ENCODE results near the gene FAM81B. TPM values are rescaled to one million over a fixed set of nuclear protein-coding genes. Genes with fewer than 3 reads are reported as not detected.

Gene FAM81B
- total RNA-seq, 2 donors from 2014 or later: not detected

GRCh38 chr5:95439801-95440493 lies 48.8 kb downstream of the FAM81B start:
- DNase-seq (ENCODE audit: low spot score in 2 of 2): no peak
- no peak overlapping the region for H3K27ac Mint-ChIP-seq
- H3K9me3 Mint-ChIP-seq: no peaks in the 10 kb centered on the region
- ATAC-seq: no peak
- H3K36me3 Mint-ChIP-seq: no peaks in the 10 kb centered on the region

GRCh38 chr5:95440825-95441224 lies 49.7 kb downstream of the FAM81B start:
- Mint-ChIP-seq H3K9me3 (no peaks in the 10 kb centered on the region), H3K27ac (no peak overlapping the region), H3K36me3 (no peaks in the 10 kb centered on the region)
- DNase-seq (ENCODE audit: low spot score in 2 of 2) (no peak), ATAC-seq (no peak)

GRCh38 chr5:95441636-95442035 lies 50.5 kb downstream of the FAM81B start:
- H3K27ac Mint-ChIP-seq: no peak overlapping the region
- H3K9me3 Mint-ChIP-seq: no peaks in the 10 kb centered on the region
- ATAC-seq: no peak
- no peak for DNase-seq (ENCODE audit: low spot score in 2 of 2)
- no peaks in the 10 kb centered on the region for H3K36me3 Mint-ChIP-seq

- H3K36me3 Mint-ChIP-seq: no peaks in the 10 kb centered on the region
- DNase-seq (ENCODE audit: low spot score in 2 of 2): no peak
Measured at GRCh38 chr5:95445442-95445841, 54.3 kb downstream of the FAM81B start.

GRCh38 chr5:95445995-95446394 lies 54.8 kb downstream of the FAM81B start:
- DNase-seq (ENCODE audit: low spot score in 2 of 2) (no peak), ATAC-seq (no peak)
- no peaks in the 10 kb centered on the region for H3K36me3 Mint-ChIP-seq
- H3K27ac Mint-ChIP-seq: no peak overlapping the region
- H3K9me3 Mint-ChIP-seq: no peaks in the 10 kb centered on the region

More at GRCh38 chr5:95445442-95445841, 54.3 kb downstream of the FAM81B start:
- no peaks in the 10 kb centered on the region for H3K9me3 Mint-ChIP-seq
- H3K27ac Mint-ChIP-seq: peak overlapping the region in 1 of 2 donors; percentile 16
- no peak for ATAC-seq

GRCh38 chr5:95446560-95447221 lies 55.5 kb downstream of the FAM81B start:
- no peaks in the 10 kb centered on the region for H3K36me3 Mint-ChIP-seq
- no peak for DNase-seq (ENCODE audit: low spot score in 2 of 2)
- H3K27ac Mint-ChIP-seq: no peak overlapping the region
- ATAC-seq: peak in 1 of 2 donors; percentile 28
- H3K9me3 Mint-ChIP-seq: no peaks in the 10 kb centered on the region

- ATAC-seq (no peak), DNase-seq (ENCODE audit: low spot score in 2 of 2) (no peak)
- no peaks in the 10 kb centered on the region for H3K36me3 Mint-ChIP-seq
- no peaks in the 10 kb centered on the region for H3K9me3 Mint-ChIP-seq
- H3K27ac Mint-ChIP-seq: no peak overlapping the region
Measured at GRCh38 chr5:95447961-95448360, 56.8 kb downstream of the FAM81B start.

- no peaks in the 10 kb centered on the region for H3K9me3 Mint-ChIP-seq
- H3K36me3 Mint-ChIP-seq: no peaks in the 10 kb centered on the region
- DNase-seq (ENCODE audit: low spot score in 2 of 2) (no peak), ATAC-seq (no peak)
- H3K27ac Mint-ChIP-seq: no peak overlapping the region
Measured at GRCh38 chr5:95448789-95449188, 57.6 kb downstream of the FAM81B start.

- no peak overlapping the region for H3K27ac Mint-ChIP-seq
- H3K9me3 Mint-ChIP-seq: no peaks in the 10 kb centered on the region
- DNase-seq (ENCODE audit: low spot score in 2 of 2) (no peak), ATAC-seq (no peak)
- H3K36me3 Mint-ChIP-seq: no peaks in the 10 kb centered on the region
Measured at GRCh38 chr5:95449460-95449859, 58.3 kb downstream of the FAM81B start.

GRCh38 chr5:95454536-95454935 lies 63.4 kb downstream of the FAM81B start:
- ATAC-seq (no peak), DNase-seq (ENCODE audit: low spot score in 2 of 2) (no peak)
- Mint-ChIP-seq H3K27ac (no peak overlapping the region), H3K9me3 (no peaks in the 10 kb centered on the region), H3K36me3 (no peaks in the 10 kb centered on the region)

- ATAC-seq: no peak
- H3K36me3 Mint-ChIP-seq: peaks cover 6 to 10% of the 10 kb centered on the region in 2 donors
- no peak overlapping the region for H3K27ac Mint-ChIP-seq
- no peak for DNase-seq (ENCODE audit: low spot score in 2 of 2)
- no peaks in the 10 kb centered on the region for H3K9me3 Mint-ChIP-seq
Measured at GRCh38 chr5:95460665-95461064, 69.5 kb downstream of the FAM81B start.

- ATAC-seq (no peak), DNase-seq (ENCODE audit: low spot score in 2 of 2) (no peak)
- no peaks in the 10 kb centered on the region for H3K9me3 Mint-ChIP-seq
- H3K27ac Mint-ChIP-seq: no peak overlapping the region
- peaks cover 6 to 7% of the 10 kb centered on the region in 2 donors for H3K36me3 Mint-ChIP-seq
Measured at GRCh38 chr5:95471487-95471886, 80.3 kb downstream of the FAM81B start.

- Mint-ChIP-seq H3K9me3 (no peaks in the 10 kb centered on the region), H3K27ac (no peak overlapping the region), H3K36me3 (peaks cover 6 to 8% of the 10 kb centered on the region in 2 donors)
- DNase-seq (ENCODE audit: low spot score in 2 of 2) (no peak), ATAC-seq (no peak)
Measured at GRCh38 chr5:95471942-95472341, 80.8 kb downstream of the FAM81B start.

GRCh38 chr5:95484421-95484820 lies 93.3 kb downstream of the FAM81B start:
- Mint-ChIP-seq H3K36me3 (peaks cover 41 to 45% of the 10 kb centered on the region in 2 donors), H3K27ac (no peak overlapping the region), H3K9me3 (peaks cover 16 to 21% of the 10 kb centered on the region in 2 donors)
- ATAC-seq (no peak), DNase-seq (ENCODE audit: low spot score in 2 of 2) (no peak)

GRCh38 chr5:95486191-95486590 lies 95.0 kb downstream of the FAM81B start:
- ATAC-seq: no peak
- H3K27ac Mint-ChIP-seq: no peak overlapping the region
- peaks cover 16 to 21% of the 10 kb centered on the region in 2 donors for H3K9me3 Mint-ChIP-seq
- peaks cover 41 to 47% of the 10 kb centered on the region in 2 donors for H3K36me3 Mint-ChIP-seq
- no peak for DNase-seq (ENCODE audit: low spot score in 2 of 2)

GRCh38 chr5:95487880-95488279 lies 96.7 kb downstream of the FAM81B start:
- Mint-ChIP-seq H3K27ac (no peak overlapping the region), H3K36me3 (peaks cover 36 to 41% of the 10 kb centered on the region in 2 donors), H3K9me3 (peaks cover 16 to 21% of the 10 kb centered on the region in 2 donors)
- no peak for DNase-seq (ENCODE audit: low spot score in 2 of 2)
- ATAC-seq: no peak

Measured in activated naive CD4-positive, alpha-beta T cell treated with anti-CD3 and anti-CD28 coated beads, Interleukin-2, amount 50 U/mL, for 72 hours (primary cell).